ENCODE data around the gene POTEB.
"Not testable (repeated sequence)": the region's sequence is repeated elsewhere in the genome, so short reads cannot be mapped to it uniquely, and the experiment has no call there.

The POTEB gene

DNA sequence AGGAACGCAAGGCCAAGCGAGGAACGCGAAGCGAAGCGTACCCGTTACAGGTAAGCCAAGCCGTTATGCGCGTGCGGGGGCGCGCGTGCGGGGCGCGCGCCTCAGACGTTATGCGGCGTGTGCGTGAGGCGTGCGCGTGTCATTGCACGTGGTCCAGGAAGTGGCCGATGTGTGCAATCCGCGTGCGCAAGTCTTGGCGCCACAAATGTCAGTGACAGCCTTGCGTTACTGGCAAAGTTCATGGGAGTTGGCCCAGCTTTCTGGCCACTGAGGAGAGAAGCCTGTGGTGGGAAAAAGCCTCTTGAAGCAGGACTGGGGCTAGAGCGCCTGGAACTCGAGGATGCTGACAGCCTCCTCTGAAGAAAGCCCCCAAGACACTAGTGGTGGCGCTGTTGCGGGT, at the start of gene POTEB:
POTEB (minus strand) TSS at position 101 of the 400 bp plus-strand sequence. CDS start 489 bp downstream, outside the sequence.
- not testable (repeated sequence) for H3K36me3 ChIP-seq (ENCODE audit: control insufficient read depth, insufficient read depth, low read length); H3K4me1 ChIP-seq (ENCODE audit: control insufficient read depth, insufficient read depth, low read length); H3K27me3 ChIP-seq (ENCODE audit: control insufficient read depth, insufficient read depth, low read length); DNase-seq (ENCODE audit: low read depth, low spot score); H3K4me3 ChIP-seq (ENCODE audit: low read length); H3K27ac ChIP-seq (ENCODE audit: low read length); H3K9me3 ChIP-seq (ENCODE audit: control insufficient read depth, insufficient read depth, low read length)
- WGBS (ENCODE audit: insufficient coverage, insufficient read length): no CpG with 5 or more reads among the region's 36 CpGs

DNA sequence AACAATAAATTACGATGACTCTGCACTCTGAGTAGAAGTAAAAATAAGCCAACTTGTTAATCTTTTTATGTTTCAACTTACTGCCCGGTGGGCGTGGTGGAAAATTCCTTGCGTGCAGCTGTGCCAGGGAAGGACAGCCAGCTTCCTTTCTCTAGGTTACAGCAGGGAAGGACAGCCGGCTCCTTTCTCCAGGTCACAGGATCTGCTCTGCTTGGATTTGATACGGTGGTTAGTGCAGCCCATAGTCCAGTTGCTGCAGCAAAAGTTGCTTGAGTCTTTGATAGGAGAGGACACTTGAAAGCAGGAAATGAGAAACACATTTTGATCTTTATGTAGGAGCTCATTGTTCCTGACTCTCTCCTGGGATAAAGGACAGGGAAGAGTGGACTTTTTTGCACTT, 13.4 kb upstream of the POTEB start:
- DNase-seq (ENCODE audit: low read depth, low spot score); H3K4me1 ChIP-seq (ENCODE audit: control insufficient read depth, insufficient read depth, low read length); H3K36me3 ChIP-seq (ENCODE audit: control insufficient read depth, insufficient read depth, low read length); H3K4me3 ChIP-seq (ENCODE audit: low read length); H3K9me3 ChIP-seq (ENCODE audit: control insufficient read depth, insufficient read depth, low read length); H3K27ac ChIP-seq (ENCODE audit: low read length); H3K27me3 ChIP-seq (ENCODE audit: control insufficient read depth, insufficient read depth, low read length): not testable (repeated sequence)
- no CpG with 5 or more reads among the region's 6 CpGs for WGBS (ENCODE audit: insufficient coverage, insufficient read length)

DNA sequence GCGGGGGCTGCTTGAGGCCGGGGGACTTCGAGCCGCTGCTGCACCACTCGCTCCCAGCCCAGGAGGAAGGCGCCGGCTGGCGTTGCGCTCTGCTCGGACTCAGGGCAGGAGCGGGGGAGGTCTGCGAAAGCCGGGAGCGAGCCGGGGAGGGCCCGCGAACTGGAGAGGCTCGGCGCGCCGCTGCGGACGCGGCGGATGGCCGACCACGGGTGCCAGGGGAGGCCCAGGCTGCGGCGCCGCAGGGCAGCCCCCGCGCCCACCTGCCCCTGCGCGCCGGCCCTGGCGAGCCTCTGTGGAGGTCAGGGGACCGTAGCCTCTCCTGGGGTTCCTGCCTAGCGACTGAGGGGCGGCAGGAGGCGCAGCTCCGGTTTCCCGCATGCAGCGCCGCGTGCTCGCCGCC, 12.0 kb upstream of the POTEB start:
- WGBS (ENCODE audit: insufficient coverage, insufficient read length): no CpG with 5 or more reads among the region's 47 CpGs
- H3K36me3 ChIP-seq (ENCODE audit: control insufficient read depth, insufficient read depth, low read length); H3K9me3 ChIP-seq (ENCODE audit: control insufficient read depth, insufficient read depth, low read length); H3K27ac ChIP-seq (ENCODE audit: low read length); DNase-seq (ENCODE audit: low read depth, low spot score); H3K27me3 ChIP-seq (ENCODE audit: control insufficient read depth, insufficient read depth, low read length); H3K4me1 ChIP-seq (ENCODE audit: control insufficient read depth, insufficient read depth, low read length); H3K4me3 ChIP-seq (ENCODE audit: low read length): not testable (repeated sequence)

DNA sequence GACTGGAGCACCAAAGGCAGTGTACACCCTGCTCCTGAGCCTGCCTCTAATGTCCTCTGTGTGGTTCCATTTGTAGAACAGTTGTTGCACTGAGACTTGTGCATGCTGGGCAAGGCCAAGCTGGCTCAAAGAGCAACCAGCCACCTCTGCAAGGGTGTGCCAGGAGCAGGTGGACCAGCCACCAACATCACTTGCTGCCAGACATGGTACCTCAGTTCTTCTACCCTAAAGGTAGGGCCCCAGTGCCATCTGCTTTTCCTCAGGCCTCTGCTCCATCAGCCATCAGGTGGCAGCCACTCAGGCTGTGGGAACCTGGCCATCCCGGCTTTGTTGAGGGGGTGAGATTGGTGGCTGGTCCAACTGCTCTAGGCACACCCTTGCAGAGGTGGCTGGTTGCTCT, 38.7 kb downstream of the POTEB start:
- not testable (repeated sequence) for H3K27ac ChIP-seq (ENCODE audit: low read length); DNase-seq (ENCODE audit: low read depth, low spot score); H3K4me3 ChIP-seq (ENCODE audit: low read length); H3K36me3 ChIP-seq (ENCODE audit: control insufficient read depth, insufficient read depth, low read length); H3K9me3 ChIP-seq (ENCODE audit: control insufficient read depth, insufficient read depth, low read length); H3K4me1 ChIP-seq (ENCODE audit: control insufficient read depth, insufficient read depth, low read length); H3K27me3 ChIP-seq (ENCODE audit: control insufficient read depth, insufficient read depth, low read length)
- no CpG with 5 or more reads among the region's 1 CpG for WGBS (ENCODE audit: insufficient coverage, insufficient read length)
